ENCODE measurements around the gene SNRK.

The SNRK gene

DNA sequence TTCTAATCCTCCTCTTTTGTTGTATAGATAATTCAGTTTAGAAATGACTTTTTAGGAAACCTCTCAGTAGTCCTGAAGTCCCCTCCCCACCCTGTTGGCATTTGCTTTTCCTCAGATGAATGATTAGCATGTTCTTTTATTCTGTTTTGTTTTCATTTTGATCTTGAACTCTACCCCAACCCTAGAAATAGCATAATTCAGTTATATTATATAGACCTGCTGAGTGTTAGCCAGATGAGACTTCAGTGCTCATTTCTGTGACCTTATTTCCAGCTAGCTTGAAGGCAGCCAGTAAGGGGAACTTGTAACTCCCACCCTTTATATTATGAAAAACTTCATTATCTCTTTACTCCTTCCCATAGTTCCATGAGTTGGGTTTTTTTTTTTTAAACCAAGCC is 41.2 kb downstream of the SNRK start:
- peaks cover 6% of the 10 kb centered on the region for H3K36me3 ChIP-seq (ENCODE audit: insufficient read depth, low read length)
- H3K4me1 ChIP-seq (ENCODE audit: insufficient read depth, low read length, poor library complexity, severe bottlenecking) = peaks cover 24% of the 10 kb centered on the region
- H3K4me2 ChIP-seq (ENCODE audit: low read depth, low read length, poor library complexity, severe bottlenecking) = peak overlapping the region; percentile 39
- H3K9ac ChIP-seq (ENCODE audit: low read depth, low read length, poor library complexity, severe bottlenecking) = no peak overlapping the region
- H4K20me1 ChIP-seq (ENCODE audit: insufficient read depth, low read length, poor library complexity, severe bottlenecking) = peaks cover 41% of the 10 kb centered on the region
- TF ChIP-seq CTCF (conservative IDR thresholded peaks at IDR 0.05; ENCODE audit: low read length) = no peak
- no peak for TF ChIP-seq EZH2phosphoT487 (IDR thresholded peaks at IDR 0.05; ENCODE audit: borderline replicate concordance)
- no peaks in the 10 kb centered on the region for H3F3A ChIP-seq (ENCODE audit: low read depth)
- no peaks in the 10 kb centered on the region for H3K27me3 ChIP-seq (ENCODE audit: insufficient read depth, low read length, poor library complexity, severe bottlenecking)
- no peaks in the 10 kb centered on the region for H3K9me2 ChIP-seq (replicated peaks; ENCODE audit: low read depth, low read length)
- H3K79me2 ChIP-seq (ENCODE audit: insufficient read depth, low read length) = peaks cover 60% of the 10 kb centered on the region
- no peak overlapping the region for H2AFZ ChIP-seq (ENCODE audit: low read length)
- no peaks in the 10 kb centered on the region for H3K9me3 ChIP-seq (ENCODE audit: insufficient read depth, low read depth, low read length)
- H3K4me3 ChIP-seq (ENCODE audit: low read length, poor library complexity, severe bottlenecking) = no peak overlapping the region

DNA sequence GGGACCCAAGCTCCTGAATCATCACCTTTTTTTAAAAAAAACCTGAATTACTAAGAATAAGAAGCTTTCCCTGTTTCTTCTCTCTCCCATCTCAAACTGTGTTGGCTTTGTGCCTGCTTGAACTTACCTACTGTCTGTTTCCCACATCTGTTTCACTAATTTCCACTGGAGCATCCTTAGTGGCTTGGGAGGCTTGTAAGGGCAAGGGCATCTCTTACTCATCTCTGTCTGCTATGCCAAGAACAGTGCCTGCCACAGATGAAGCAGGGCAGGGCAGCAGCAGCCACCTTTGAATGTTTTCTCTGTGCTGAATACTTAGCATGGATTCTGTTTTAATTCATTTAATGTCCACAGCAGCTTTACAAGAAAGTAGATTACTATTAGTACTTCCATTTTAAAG is 42.3 kb downstream of the SNRK start:
- Histone ChIP-seq H3K9me3 (ENCODE audit: insufficient read depth, low read depth, low read length) (no peaks in the 10 kb centered on the region), H3K9me2 (replicated peaks; ENCODE audit: low read depth, low read length) (no peaks in the 10 kb centered on the region), H3K27me3 (ENCODE audit: insufficient read depth, low read length, poor library complexity, severe bottlenecking) (no peaks in the 10 kb centered on the region), H3K4me1 (ENCODE audit: insufficient read depth, low read length, poor library complexity, severe bottlenecking) (peaks cover 24% of the 10 kb centered on the region), H3K36me3 (ENCODE audit: insufficient read depth, low read length) (peaks cover 10% of the 10 kb centered on the region), H3K9ac (ENCODE audit: low read depth, low read length, poor library complexity, severe bottlenecking) (no peak overlapping the region), H3K4me3 (ENCODE audit: low read length, poor library complexity, severe bottlenecking) (no peak overlapping the region), H3F3A (ENCODE audit: low read depth) (no peaks in the 10 kb centered on the region), H3K79me2 (ENCODE audit: insufficient read depth, low read length) (peaks cover 54% of the 10 kb centered on the region), H3K4me2 (ENCODE audit: low read depth, low read length, poor library complexity, severe bottlenecking) (no peak overlapping the region), H4K20me1 (ENCODE audit: insufficient read depth, low read length, poor library complexity, severe bottlenecking) (peaks cover 41% of the 10 kb centered on the region), H2AFZ (ENCODE audit: low read length) (no peak overlapping the region)
- TF ChIP-seq CTCF (conservative IDR thresholded peaks at IDR 0.05; ENCODE audit: low read length) = no peak
- no peak for TF ChIP-seq EZH2phosphoT487 (IDR thresholded peaks at IDR 0.05; ENCODE audit: borderline replicate concordance)

DNA sequence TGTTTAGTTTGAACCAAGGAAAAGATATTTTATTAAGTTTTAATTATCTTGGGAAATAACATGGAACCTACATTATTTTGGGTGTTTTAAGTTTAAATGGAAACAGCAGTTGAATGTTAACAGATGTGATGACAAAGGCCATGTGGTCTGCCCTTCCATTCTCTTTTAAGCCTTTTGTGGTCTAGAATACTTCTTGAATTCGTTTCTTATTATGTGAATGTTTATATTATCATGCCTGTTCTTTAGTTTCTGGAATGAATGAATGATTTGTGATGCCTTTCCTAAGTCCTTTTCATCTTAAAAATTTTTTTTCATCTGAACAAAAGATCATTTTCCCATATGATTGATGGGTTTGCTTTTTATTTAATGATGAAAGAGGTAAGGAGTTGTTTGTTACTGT is 44.6 kb downstream of the SNRK start:
- peaks cover 42% of the 10 kb centered on the region for H3K79me2 ChIP-seq (ENCODE audit: insufficient read depth, low read length)
- TF ChIP-seq EZH2phosphoT487 (IDR thresholded peaks at IDR 0.05; ENCODE audit: borderline replicate concordance) (no peak), CTCF (conservative IDR thresholded peaks at IDR 0.05; ENCODE audit: low read length) (no peak)
- H3F3A ChIP-seq (ENCODE audit: low read depth) = no peaks in the 10 kb centered on the region
- H3K9me2 ChIP-seq (replicated peaks; ENCODE audit: low read depth, low read length) = no peaks in the 10 kb centered on the region
- peaks cover 21% of the 10 kb centered on the region for H3K4me1 ChIP-seq (ENCODE audit: insufficient read depth, low read length, poor library complexity, severe bottlenecking)
- H3K36me3 ChIP-seq (ENCODE audit: insufficient read depth, low read length) = peaks cover 26% of the 10 kb centered on the region
- no peaks in the 10 kb centered on the region for H3K27me3 ChIP-seq (ENCODE audit: insufficient read depth, low read length, poor library complexity, severe bottlenecking)
- peaks cover 9% of the 10 kb centered on the region; the same call in 1 of the 2 replicates for H3K9me3 ChIP-seq (ENCODE audit: insufficient read depth, low read depth, low read length)
- H4K20me1 ChIP-seq (ENCODE audit: insufficient read depth, low read length, poor library complexity, severe bottlenecking) = peaks cover 34% of the 10 kb centered on the region
- H3K4me2 ChIP-seq (ENCODE audit: low read depth, low read length, poor library complexity, severe bottlenecking) = no peak overlapping the region
- H3K9ac ChIP-seq (ENCODE audit: low read depth, low read length, poor library complexity, severe bottlenecking) = no peak overlapping the region
- H2AFZ ChIP-seq (ENCODE audit: low read length) = no peak overlapping the region
- no peak overlapping the region for H3K4me3 ChIP-seq (ENCODE audit: low read length, poor library complexity, severe bottlenecking)
